DOHH2 (cell line): ENCODE results near the gene RAB20.

Source experiments
- H3F3A ChIP-seq: fragments of 200-600 bp; sonication (generic), shearing (Covaris generic); 2 replicates; pipeline ENCODE4 v1.6.0; 2016; ENCODE audit warnings: antibody characterized with exemption, mild to moderate bottlenecking; ENCODE audit not compliant: control insufficient read depth, insufficient read depth
- H3K27ac ChIP-seq: fragments of 200-600 bp; sonication (generic); 2 replicates; pipeline ENCODE4 v1.5.1; 2014; ENCODE audit warnings: low read depth, mild to moderate bottlenecking, low read length, moderate library complexity
- H3K27me3 ChIP-seq: fragments of 200-600 bp; sonication (generic); 2 replicates; pipeline ENCODE4 v1.6.1; 2014; ENCODE audit warnings: mild to moderate bottlenecking, low read length, mixed read lengths; ENCODE audit not compliant: control insufficient read depth
- H3K36me3 ChIP-seq: fragments of 200-600 bp; sonication (generic); 2 replicates; pipeline ENCODE4 v1.6.1; 2014; ENCODE audit warnings: mild to moderate bottlenecking, low read length, moderate library complexity, mixed read lengths; ENCODE audit not compliant: control insufficient read depth
- H3K4me1 ChIP-seq: fragments of 200-600 bp; sonication (generic); 2 replicates; pipeline ENCODE4 v1.6.1; 2014; ENCODE audit warnings: mild to moderate bottlenecking, low read length, mixed read lengths; ENCODE audit not compliant: control insufficient read depth
- H3K4me2 ChIP-seq: fragments of 200-600 bp; sonication (generic); 2 replicates; pipeline ENCODE4 v1.6.0; 2014; ENCODE audit warnings: mild to moderate bottlenecking, low read length, moderate library complexity
- H3K4me3 ChIP-seq: fragments of 200-600 bp; sonication (generic); 2 replicates; pipeline ENCODE4 v1.5.1; 2014; ENCODE audit warnings: mild to moderate bottlenecking, low read length, mixed read lengths
- H3K79me2 ChIP-seq: fragments of 200-600 bp; sonication (generic); 2 replicates; pipeline ENCODE4 v1.6.1; 2014; ENCODE audit warnings: mild to moderate bottlenecking, low read length, mixed read lengths; ENCODE audit not compliant: control insufficient read depth
- H3K9me2 ChIP-seq: fragments of 200-600 bp; sonication (generic); replicated peaks from 2 replicates; pipeline ENCODE4 v1.6.1; 2014; ENCODE audit warnings: mild to moderate bottlenecking, low read length, mixed read lengths; ENCODE audit not compliant: control insufficient read depth
- H3K9me3 ChIP-seq: fragments of 200-600 bp; sonication (generic); 2 replicates; pipeline ENCODE4 v1.6.1; 2014; ENCODE audit warnings: antibody characterized with exemption, low read length, mixed read lengths; ENCODE audit not compliant: control insufficient read depth, insufficient read depth
- H4K20me1 ChIP-seq: fragments of 200-600 bp; sonication (generic); 2 replicates; pipeline ENCODE4 v1.6.0; 2014; ENCODE audit warnings: low read depth, mild to moderate bottlenecking, antibody characterized with exemption, low read length, moderate library complexity; ENCODE audit not compliant: control insufficient read depth, insufficient read depth
- CTCF ChIP-seq: fragments of 200-600 bp; sonication (generic); IDR thresholded peaks from one replicate; pipeline ENCODE4 v1.5.1; 2014; ENCODE audit warnings: antibody characterized with exemption, mild to moderate bottlenecking, low read depth, low read length; ENCODE audit not compliant: poor library complexity, severe bottlenecking
- EZH2phosphoT487 ChIP-seq: fragments of 200-600 bp; sonication (generic); IDR thresholded peaks from 2 replicates; pipeline ENCODE4 v1.6.1; 2017; ENCODE audit warnings: borderline replicate concordance, mild to moderate bottlenecking, antibody characterized with exemption, low read length, moderate library complexity, mixed read lengths

Gene RAB20

GRCh38 chr13:110582421-110582954 lies 21.0 kb upstream of the RAB20 start:
- no peaks in the 10 kb centered on the region for H3F3A ChIP-seq
- H3K9me2 ChIP-seq = no peaks in the 10 kb centered on the region
- TF ChIP-seq EZH2phosphoT487 = no peak
- no peak overlapping the region for H3K27ac ChIP-seq
- no peaks in the 10 kb centered on the region for H3K27me3 ChIP-seq
- no peaks in the 10 kb centered on the region for H3K79me2 ChIP-seq
- no peaks in the 10 kb centered on the region for H3K4me1 ChIP-seq
- H3K36me3 ChIP-seq = no peaks in the 10 kb centered on the region
- H4K20me1 ChIP-seq = no peaks in the 10 kb centered on the region
- no peak overlapping the region for H3K4me2 ChIP-seq
- H3K9me3 ChIP-seq = no peaks in the 10 kb centered on the region
- H3K4me3 ChIP-seq = no peak overlapping the region

DNA sequence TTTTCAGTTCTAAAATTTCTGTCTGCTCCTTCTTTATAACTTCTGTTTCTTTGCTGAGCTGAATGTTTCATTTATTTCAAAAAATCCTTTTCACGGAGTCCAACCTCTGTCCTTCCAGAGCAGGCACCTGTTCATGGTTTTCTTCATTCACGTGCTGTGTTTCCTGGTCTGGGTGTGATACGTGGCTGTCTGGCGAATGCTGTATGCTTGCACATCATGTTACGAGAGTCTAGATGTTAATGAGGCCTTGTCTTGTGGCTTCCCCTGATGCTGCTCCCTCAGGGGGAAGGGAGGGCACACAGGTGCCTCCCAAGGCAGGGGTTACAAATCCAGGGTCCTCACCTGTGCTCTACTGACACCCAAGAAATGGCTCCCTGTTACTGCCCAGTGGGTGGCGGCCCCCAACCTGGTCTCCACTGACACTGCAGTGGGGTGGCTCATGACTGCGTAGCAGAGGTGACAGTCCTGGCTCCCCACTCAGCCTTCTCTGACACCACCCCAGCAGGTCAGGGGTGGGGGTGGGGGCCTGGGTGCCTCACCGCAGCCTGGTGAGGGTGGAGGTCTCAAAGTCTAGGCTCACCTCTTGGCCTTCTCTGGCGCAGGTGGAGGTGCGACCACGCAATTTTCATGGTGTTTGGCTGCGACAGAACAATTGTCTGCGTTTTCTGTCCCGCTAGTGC lies 20.1 kb upstream of the RAB20 start:
- Histone ChIP-seq H3K4me2 (no peak overlapping the region), H3F3A (no peaks in the 10 kb centered on the region), H3K4me1 (no peaks in the 10 kb centered on the region), H3K27me3 (no peaks in the 10 kb centered on the region), H3K79me2 (no peaks in the 10 kb centered on the region), H3K4me3 (no peak overlapping the region), H3K27ac (no peak overlapping the region), H3K9me2 (no peaks in the 10 kb centered on the region), H4K20me1 (no peaks in the 10 kb centered on the region), H3K36me3 (no peaks in the 10 kb centered on the region), H3K9me3 (no peaks in the 10 kb centered on the region)
- TF ChIP-seq EZH2phosphoT487 (no peak), CTCF (no peak)

DNA sequence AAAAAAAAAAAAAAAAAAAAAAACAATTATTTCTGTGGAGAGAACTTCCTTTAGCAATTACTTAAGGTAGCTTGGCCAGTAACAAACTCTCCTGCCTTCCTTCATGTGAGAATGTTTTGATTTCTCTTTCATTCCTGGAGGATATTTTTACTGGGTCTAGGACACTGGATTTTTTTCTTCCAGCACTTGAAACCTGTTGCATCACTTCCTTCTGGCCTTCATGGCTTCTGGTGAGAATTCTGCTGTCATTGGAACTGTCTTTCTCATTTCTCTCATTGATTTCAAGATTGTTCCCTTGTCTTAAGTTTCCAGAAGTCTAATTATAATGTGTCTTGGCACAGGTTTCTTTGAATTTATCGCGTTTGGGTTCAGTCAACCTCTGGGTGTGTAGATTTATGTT lies 19.3 kb upstream of the RAB20 start:
- Histone ChIP-seq H3K36me3 (no peaks in the 10 kb centered on the region), H3K79me2 (no peaks in the 10 kb centered on the region), H3K4me3 (no peak overlapping the region), H3K4me1 (no peaks in the 10 kb centered on the region), H3K27ac (no peak overlapping the region), H3K27me3 (no peaks in the 10 kb centered on the region), H3K4me2 (no peak overlapping the region), H3K9me3 (no peaks in the 10 kb centered on the region), H3F3A (no peaks in the 10 kb centered on the region), H4K20me1 (no peaks in the 10 kb centered on the region), H3K9me2 (no peaks in the 10 kb centered on the region)
- TF ChIP-seq EZH2phosphoT487 = no peak
- TF ChIP-seq CTCF = no peak

- TF ChIP-seq CTCF = no peak
- TF ChIP-seq EZH2phosphoT487 = no peak
- H3K79me2 ChIP-seq = no peaks in the 10 kb centered on the region
- H3F3A ChIP-seq = no peaks in the 10 kb centered on the region
- H4K20me1 ChIP-seq = no peaks in the 10 kb centered on the region
- no peak overlapping the region for H3K4me3 ChIP-seq
- H3K36me3 ChIP-seq = no peaks in the 10 kb centered on the region
- H3K27me3 ChIP-seq = peaks cover 19% of the 10 kb centered on the region
- H3K4me2 ChIP-seq = no peak overlapping the region
- no peaks in the 10 kb centered on the region for H3K4me1 ChIP-seq
- H3K9me3 ChIP-seq = no peaks in the 10 kb centered on the region
- no peak overlapping the region for H3K27ac ChIP-seq
- H3K9me2 ChIP-seq = no peaks in the 10 kb centered on the region
Observed at GRCh38 chr13:110578363-110578762, 16.8 kb upstream of the RAB20 start.
